Measurements from ENCODE around the gene STX1B. TPM values are rescaled to one million over a fixed set of nuclear protein-coding genes. Genes with fewer than 3 reads are reported as not detected.

Gene STX1B
- total and polyA plus RNA-seq, 7 experiments from 2014 or later = 0.37 to 5.2 (median 4.2) TPM

DNA sequence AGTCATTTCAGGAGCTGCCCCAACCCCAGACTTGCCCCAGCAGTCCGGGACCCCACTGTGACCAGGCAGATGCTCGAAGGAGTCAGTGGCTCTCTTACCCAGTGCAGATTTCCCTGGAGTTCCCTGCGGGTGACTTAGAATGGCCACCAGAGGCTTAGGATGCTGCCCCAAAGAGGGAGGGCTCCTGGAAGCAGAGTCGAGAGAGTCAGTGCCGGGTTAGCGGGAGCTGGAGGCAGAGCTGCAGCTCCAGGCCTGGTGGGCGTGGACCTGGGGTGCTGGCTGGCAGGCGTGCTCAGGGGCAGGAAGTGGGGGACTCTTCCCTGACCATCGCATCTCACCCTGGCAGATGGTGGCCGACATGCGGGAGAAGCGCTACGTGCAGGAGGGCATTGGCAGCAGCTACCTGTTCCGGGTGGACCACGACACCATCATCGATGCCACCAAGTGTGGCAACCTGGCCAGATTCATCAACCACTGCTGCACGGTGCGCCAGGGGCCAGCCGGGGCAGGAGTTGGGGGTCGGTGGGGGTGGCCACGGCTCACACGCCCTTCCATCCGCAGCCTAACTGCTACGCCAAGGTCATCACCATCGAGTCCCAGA is 27.0 kb downstream of the STX1B start:
- Histone ChIP-seq H3K27ac (ENCODE audit: low read depth, low read length) (no peak overlapping the region), H3K36me3 (ENCODE audit: control insufficient read depth in 2 of 3, insufficient read depth in 3 of 3, low read length in 3 of 3) (peaks cover 0 to 61% (median 0%) of the 10 kb centered on the region in 3 experiments), H3K9me3 (ENCODE audit: control insufficient read depth in 2 of 3, low read length in 3 of 3) (no peaks in the 10 kb centered on the region), H3K4me3 (ENCODE audit: low read length) (no peak overlapping the region), H3K4me1 (ENCODE audit: control insufficient read depth in 2 of 2, insufficient read depth in 2 of 2, low read length in 2 of 2) (no peaks in the 10 kb centered on the region), H3K27me3 (ENCODE audit: control insufficient read depth in 2 of 2, insufficient read depth in 2 of 2, low read length in 2 of 2) (no peaks in the 10 kb centered on the region)
- Mint-ChIP-seq H3K27ac (peak overlapping the region in 2 of 9 donors; percentile 18 to 63), H3K4me3 (no peak overlapping the region), H3K36me3 (peaks cover 3 to 11% (median 3%) of the 10 kb centered on the region in 5 donors), H3K9me3 (no peaks in the 10 kb centered on the region), H3K4me1 (peaks cover 0 to 18% (median 0%) of the 10 kb centered on the region in 7 donors), H3K27me3 (no peaks in the 10 kb centered on the region)
- ChIA-PET CTCF (interaction anchor here (0.9 to 1.3 kb wide), 4 partner anchors 14 to 400 kb away, joined by 3 to 5 read pairs (median 4); no protein-coding TSS in a partner anchor), POLR2A (interaction anchor here (1.9 kb wide), 1 partner anchor 90 kb away, joined by 5 read pairs; the partner anchor contains the start of genes ZNF646 and ZNF668)
- DNase-seq (no peak), ATAC-seq (no peak)
- intact Hi-C loops (cut with micrococcal nuclease) = no loop called here

- peaks cover 0 to 67% (median 0%) of the 10 kb centered on the region in 3 experiments for H3K36me3 ChIP-seq (ENCODE audit: control insufficient read depth in 2 of 3, insufficient read depth in 3 of 3, low read length in 3 of 3)
- CTCF ChIA-PET = interaction anchor here (0.7 to 1.3 kb wide), 8 partner anchors 11 to 470 kb away, joined by 3 to 5 read pairs (median 3); partner anchors contain the start of gene COX6A2
- no peak for DNase-seq
- H3K9me3 ChIP-seq (ENCODE audit: control insufficient read depth in 2 of 3, low read length in 3 of 3) = no peaks in the 10 kb centered on the region
- Mint-ChIP-seq H3K27me3 (no peaks in the 10 kb centered on the region), H3K36me3 (peaks cover 3 to 11% (median 3%) of the 10 kb centered on the region in 5 donors), H3K9me3 (no peaks in the 10 kb centered on the region), H3K27ac (peak overlapping the region in 2 of 9 donors; percentile 12 to 63), H3K4me1 (peaks cover 0 to 18% (median 0%) of the 10 kb centered on the region in 7 donors), H3K4me3 (no peak overlapping the region)
- intact Hi-C loops (cut with micrococcal nuclease) = no loop called here
- ATAC-seq = no peak
- H3K27ac ChIP-seq (ENCODE audit: low read depth, low read length) = no peak overlapping the region
- H3K27me3 ChIP-seq (ENCODE audit: control insufficient read depth in 2 of 2, insufficient read depth in 2 of 2, low read length in 2 of 2) = no peaks in the 10 kb centered on the region
- H3K4me1 ChIP-seq (ENCODE audit: control insufficient read depth in 2 of 2, insufficient read depth in 2 of 2, low read length in 2 of 2) = no peaks in the 10 kb centered on the region
- POLR2A ChIA-PET = interaction anchor here (1.9 kb wide), 1 partner anchor 91 kb away, joined by 5 read pairs; the partner anchor contains the start of genes ZNF646 and ZNF668
- H3K4me3 ChIP-seq (ENCODE audit: low read length) = no peak overlapping the region
Measured at GRCh38 chr16:30982548-30983288, 27.7 kb downstream of the STX1B start.

DNA sequence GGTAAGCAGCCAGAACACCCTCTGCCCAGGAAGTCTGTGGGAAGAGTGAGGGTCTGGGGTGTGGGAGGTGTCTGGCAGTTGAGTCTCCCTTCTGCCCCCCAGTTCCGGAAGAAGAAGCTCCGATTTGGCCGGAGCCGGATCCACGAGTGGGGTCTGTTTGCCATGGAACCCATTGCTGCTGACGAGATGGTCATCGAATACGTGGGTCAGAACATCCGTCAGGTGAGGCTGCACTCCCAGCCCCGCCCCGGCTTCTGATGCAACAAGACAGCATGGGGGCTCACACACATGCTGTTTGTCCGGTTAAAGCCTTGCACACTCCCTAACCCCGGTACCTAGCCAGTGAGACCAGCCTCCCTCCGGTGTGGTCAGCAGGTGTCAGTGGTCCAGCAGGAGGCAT is 29.5 kb downstream of the STX1B start:
- no peaks in the 10 kb centered on the region for H3K27me3 ChIP-seq (ENCODE audit: control insufficient read depth in 2 of 2, insufficient read depth in 2 of 2, low read length in 2 of 2)
- H3K4me1 ChIP-seq (ENCODE audit: control insufficient read depth in 2 of 2, insufficient read depth in 2 of 2, low read length in 2 of 2) = no peaks in the 10 kb centered on the region
- H3K27ac ChIP-seq (ENCODE audit: low read depth, low read length) = no peak overlapping the region
- Mint-ChIP-seq H3K27me3 (no peaks in the 10 kb centered on the region), H3K27ac (no peak overlapping the region), H3K4me1 (peaks cover 0 to 21% (median under 1%) of the 10 kb centered on the region in 7 donors), H3K4me3 (no peak overlapping the region), H3K36me3 (peaks cover 3 to 23% (median 4%) of the 10 kb centered on the region in 5 donors), H3K9me3 (peaks cover 0 to 3% (median 0%) of the 10 kb centered on the region in 11 donors)
- ATAC-seq (no peak), DNase-seq (no peak)
- ChIA-PET CTCF (no interaction called here), POLR2A (no interaction called here)
- peaks cover 0 to 84% (median 0%) of the 10 kb centered on the region in 3 experiments for H3K36me3 ChIP-seq (ENCODE audit: control insufficient read depth in 2 of 3, insufficient read depth in 3 of 3, low read length in 3 of 3)
- no peak overlapping the region for H3K4me3 ChIP-seq (ENCODE audit: low read length)
- no peaks in the 10 kb centered on the region for H3K9me3 ChIP-seq (ENCODE audit: control insufficient read depth in 2 of 3, low read length in 3 of 3)
- intact Hi-C loops (cut with micrococcal nuclease) = no loop called here

DNA sequence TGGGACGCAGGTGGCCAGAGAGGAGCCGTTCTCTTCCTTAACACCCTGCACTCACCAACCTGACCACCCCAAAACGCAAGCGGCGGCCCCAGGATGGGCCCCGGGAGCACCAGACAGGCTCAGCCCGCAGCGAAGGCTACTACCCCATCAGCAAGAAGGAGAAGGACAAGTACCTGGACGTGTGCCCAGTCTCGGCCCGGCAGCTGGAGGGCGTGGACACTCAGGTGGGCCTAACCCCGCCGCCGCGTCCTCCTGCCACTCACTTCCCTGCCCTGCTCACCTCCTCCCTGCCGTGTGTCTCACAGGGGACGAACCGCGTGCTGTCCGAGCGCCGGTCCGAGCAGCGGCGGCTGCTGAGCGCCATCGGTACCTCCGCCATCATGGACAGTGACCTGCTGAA is 30.0 kb downstream of the STX1B start:
- Mint-ChIP-seq H3K9me3 (peaks cover 0 to 3% (median 0%) of the 10 kb centered on the region in 11 donors), H3K36me3 (peaks cover 3 to 27% (median 7%) of the 10 kb centered on the region in 5 donors), H3K4me1 (peaks cover 0 to 20% (median 4%) of the 10 kb centered on the region in 7 donors)

DNA sequence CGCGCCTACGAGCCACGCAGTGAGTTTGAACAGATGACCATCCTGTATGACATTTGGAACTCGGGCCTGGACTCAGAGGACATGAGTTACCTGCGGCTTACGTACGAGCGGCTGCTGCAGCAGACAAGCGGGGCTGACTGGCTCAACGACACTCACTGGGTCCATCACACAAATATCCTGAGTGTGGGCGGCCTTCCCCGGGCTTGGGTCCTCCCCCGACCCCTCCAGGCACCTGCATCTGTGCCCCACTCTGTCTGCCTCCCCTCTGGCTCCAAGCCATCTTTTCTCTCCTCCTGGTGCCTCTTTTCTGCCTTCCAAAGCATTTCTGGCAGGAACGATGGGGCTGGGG is 30.4 kb downstream of the STX1B start:
- CTCF ChIA-PET = no interaction called here

More for the DNA sequence above, 30.0 kb downstream of the STX1B start:
- ATAC-seq = no peak
- no peaks in the 10 kb centered on the region for H3K4me1 ChIP-seq (ENCODE audit: control insufficient read depth in 2 of 2, insufficient read depth in 2 of 2, low read length in 2 of 2)
- Mint-ChIP-seq H3K27me3 (no peaks in the 10 kb centered on the region), H3K4me3 (no peak overlapping the region), H3K27ac (no peak overlapping the region)
- no peaks in the 10 kb centered on the region for H3K9me3 ChIP-seq (ENCODE audit: control insufficient read depth in 2 of 3, low read length in 3 of 3)
- H3K27ac ChIP-seq (ENCODE audit: low read depth, low read length) = no peak overlapping the region
- ChIA-PET POLR2A (no interaction called here), CTCF (no interaction called here)
- no peak overlapping the region for H3K4me3 ChIP-seq (ENCODE audit: low read length)
- H3K36me3 ChIP-seq (ENCODE audit: control insufficient read depth in 2 of 3, insufficient read depth in 3 of 3, low read length in 3 of 3) = peaks cover 0 to 90% (median 0%) of the 10 kb centered on the region in 3 experiments
- no peak for DNase-seq
- intact Hi-C loops (cut with micrococcal nuclease) = no loop called here
- H3K27me3 ChIP-seq (ENCODE audit: control insufficient read depth in 2 of 2, insufficient read depth in 2 of 2, low read length in 2 of 2) = no peaks in the 10 kb centered on the region

GRCh38 chr16:30979170-30980022 is 31.0 kb downstream of the STX1B start:
- Mint-ChIP-seq H3K27me3 (no peaks in the 10 kb centered on the region), H3K36me3 (peaks cover 3 to 27% (median 9%) of the 10 kb centered on the region in 5 donors), H3K4me1 (peaks cover 0 to 13% (median 4%) of the 10 kb centered on the region in 7 donors), H3K9me3 (peaks cover 0 to 3% (median 0%) of the 10 kb centered on the region in 11 donors), H3K27ac (no peak overlapping the region), H3K4me3 (no peak overlapping the region)
- H3K27me3 ChIP-seq (ENCODE audit: control insufficient read depth in 2 of 2, insufficient read depth in 2 of 2, low read length in 2 of 2) = no peaks in the 10 kb centered on the region
- intact Hi-C loops (cut with micrococcal nuclease) = no loop called here
- H3K9me3 ChIP-seq (ENCODE audit: control insufficient read depth in 2 of 3, low read length in 3 of 3) = no peaks in the 10 kb centered on the region
- H3K4me1 ChIP-seq (ENCODE audit: control insufficient read depth in 2 of 2, insufficient read depth in 2 of 2, low read length in 2 of 2) = no peaks in the 10 kb centered on the region
- ATAC-seq (no peak), DNase-seq (no peak)
- CTCF ChIA-PET = no interaction called here
- peaks cover 0 to 95% (median 0%) of the 10 kb centered on the region in 3 experiments for H3K36me3 ChIP-seq (ENCODE audit: control insufficient read depth in 2 of 3, insufficient read depth in 3 of 3, low read length in 3 of 3)
- POLR2A ChIA-PET = no interaction called here
- no peak overlapping the region for H3K27ac ChIP-seq (ENCODE audit: low read depth, low read length)
- H3K4me3 ChIP-seq (ENCODE audit: low read length) = no peak overlapping the region

More for the DNA sequence above, 30.4 kb downstream of the STX1B start:
- ATAC-seq = no peak
- H3K27ac ChIP-seq (ENCODE audit: low read depth, low read length) = no peak overlapping the region
- Mint-ChIP-seq H3K9me3 (peaks cover 0 to 3% (median 0%) of the 10 kb centered on the region in 11 donors), H3K4me3 (no peak overlapping the region), H3K27me3 (no peaks in the 10 kb centered on the region), H3K27ac (no peak overlapping the region), H3K4me1 (peaks cover 0 to 15% (median 4%) of the 10 kb centered on the region in 7 donors), H3K36me3 (peaks cover 3 to 27% (median 7%) of the 10 kb centered on the region in 5 donors)
- H3K27me3 ChIP-seq (ENCODE audit: control insufficient read depth in 2 of 2, insufficient read depth in 2 of 2, low read length in 2 of 2) = no peaks in the 10 kb centered on the region
- no peaks in the 10 kb centered on the region for H3K4me1 ChIP-seq (ENCODE audit: control insufficient read depth in 2 of 2, insufficient read depth in 2 of 2, low read length in 2 of 2)
- no peak for DNase-seq
- H3K4me3 ChIP-seq (ENCODE audit: low read length) = no peak overlapping the region
- no peaks in the 10 kb centered on the region for H3K9me3 ChIP-seq (ENCODE audit: control insufficient read depth in 2 of 3, low read length in 3 of 3)
- POLR2A ChIA-PET = no interaction called here
- peaks cover 0 to 94% (median 0%) of the 10 kb centered on the region in 3 experiments for H3K36me3 ChIP-seq (ENCODE audit: control insufficient read depth in 2 of 3, insufficient read depth in 3 of 3, low read length in 3 of 3)
- intact Hi-C loops (cut with micrococcal nuclease) = no loop called here

Data from naive thymus-derived CD4-positive, alpha-beta T cell (primary cell).